Measurements from ENCODE around the gene INHBA.

INHBA gene

DNA sequence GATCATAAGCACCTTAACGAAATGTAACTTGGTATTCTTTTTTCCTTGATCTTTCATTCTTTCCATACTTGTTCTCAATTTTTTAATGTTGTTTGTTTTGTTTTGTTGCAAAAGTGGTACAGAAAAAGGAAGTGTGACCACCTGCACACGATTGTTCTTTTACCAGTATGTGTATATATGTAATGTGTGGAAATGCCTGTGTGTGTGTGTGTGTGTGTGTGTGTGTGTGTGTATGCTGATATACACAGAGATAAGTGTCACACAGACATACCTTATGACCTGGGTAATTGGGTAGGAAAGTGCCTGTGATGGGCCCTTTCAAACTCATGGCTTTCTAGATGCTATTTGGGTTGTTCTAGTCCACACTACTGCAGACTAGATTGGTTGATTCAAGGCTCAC, 14.0 kb downstream of the INHBA start:
- DNase-seq, result no peak

DNA sequence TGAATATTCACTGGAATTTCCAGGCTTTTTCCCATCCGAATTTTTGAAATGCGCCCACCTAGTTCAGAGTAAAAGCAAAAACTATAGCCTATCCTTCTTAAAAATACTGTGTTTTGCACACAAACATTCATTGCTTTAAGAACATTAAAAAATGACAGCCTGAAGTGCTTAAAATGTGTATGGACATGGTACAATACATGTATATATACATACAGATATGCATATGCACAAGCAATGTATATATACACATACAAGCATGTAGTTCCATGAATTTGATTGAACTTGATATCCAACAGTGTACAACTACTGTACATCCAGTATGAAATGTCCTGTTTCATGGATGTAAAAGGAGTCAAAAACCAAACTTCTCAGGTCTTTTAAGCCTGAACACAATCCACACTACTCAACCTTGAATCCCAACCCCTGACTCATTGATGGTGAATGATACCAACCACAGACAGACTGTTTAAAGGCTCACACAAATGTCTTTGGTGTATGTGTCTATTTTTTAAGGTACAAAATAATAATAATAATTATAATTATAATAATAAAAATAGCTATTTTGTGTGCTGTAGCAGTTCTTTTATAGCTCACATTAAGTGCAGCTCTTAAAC, 14.8 kb downstream of the INHBA start:
- DNase-seq, result no peak

DNA sequence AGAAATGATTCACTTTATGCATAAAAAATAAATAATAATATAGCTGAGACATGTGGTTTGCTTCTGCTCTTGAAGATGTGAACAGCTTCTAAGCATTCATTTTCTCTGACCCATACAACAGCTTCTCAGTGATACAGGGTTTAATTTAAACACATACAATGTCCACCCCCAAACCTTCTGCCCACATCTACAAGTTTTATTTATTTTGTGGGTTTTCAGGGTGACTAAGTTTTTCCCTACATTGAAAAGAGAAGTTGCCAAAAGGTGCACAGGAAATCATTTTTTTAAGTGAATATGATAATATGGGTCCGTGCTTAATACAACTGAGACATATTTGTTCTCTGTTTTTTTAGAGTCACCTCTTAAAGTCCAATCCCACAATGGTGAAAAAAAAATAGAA, 17.2 kb downstream of the INHBA start:
- DNase-seq, result no peak

DNA sequence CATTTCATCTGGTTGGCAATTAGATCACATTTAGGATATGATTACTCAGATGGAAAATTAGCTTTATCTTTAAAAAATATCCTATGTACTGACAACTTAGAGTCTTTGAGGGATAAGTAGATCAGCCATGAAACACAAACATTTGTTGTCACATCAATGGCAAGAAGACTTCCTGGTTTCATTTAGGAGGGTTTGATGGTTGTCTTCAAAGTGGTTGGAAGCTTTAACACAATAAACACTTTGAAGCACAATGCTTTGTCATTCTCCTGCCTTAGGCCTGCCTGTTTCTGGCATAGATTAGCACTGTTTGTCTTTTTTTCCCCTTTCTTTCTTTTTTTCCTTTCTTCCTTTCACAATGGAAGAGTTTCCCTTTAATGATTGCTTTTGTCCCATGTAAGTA, 20.5 kb downstream of the INHBA start:
- no peak for DNase-seq

DNA sequence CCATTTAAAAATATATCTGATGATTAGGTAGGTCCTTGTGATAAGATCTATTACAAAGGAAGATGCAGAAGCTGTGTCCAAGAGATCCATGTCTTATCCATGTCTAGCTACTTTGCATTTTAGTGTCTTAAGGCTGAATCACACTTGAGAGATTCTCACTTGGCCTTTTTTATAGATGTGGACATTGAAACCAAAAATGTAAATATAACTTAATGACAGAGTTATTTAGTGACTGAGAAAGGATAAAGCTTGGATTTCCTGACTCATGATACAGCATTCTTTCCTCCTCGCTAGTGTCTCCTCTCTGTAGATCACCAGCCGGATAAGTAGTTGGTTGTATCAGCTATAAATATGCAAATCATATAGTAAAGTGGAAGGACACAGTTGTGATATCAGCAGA, 23.3 kb downstream of the INHBA start:
- DNase-seq, result no peak

DNA sequence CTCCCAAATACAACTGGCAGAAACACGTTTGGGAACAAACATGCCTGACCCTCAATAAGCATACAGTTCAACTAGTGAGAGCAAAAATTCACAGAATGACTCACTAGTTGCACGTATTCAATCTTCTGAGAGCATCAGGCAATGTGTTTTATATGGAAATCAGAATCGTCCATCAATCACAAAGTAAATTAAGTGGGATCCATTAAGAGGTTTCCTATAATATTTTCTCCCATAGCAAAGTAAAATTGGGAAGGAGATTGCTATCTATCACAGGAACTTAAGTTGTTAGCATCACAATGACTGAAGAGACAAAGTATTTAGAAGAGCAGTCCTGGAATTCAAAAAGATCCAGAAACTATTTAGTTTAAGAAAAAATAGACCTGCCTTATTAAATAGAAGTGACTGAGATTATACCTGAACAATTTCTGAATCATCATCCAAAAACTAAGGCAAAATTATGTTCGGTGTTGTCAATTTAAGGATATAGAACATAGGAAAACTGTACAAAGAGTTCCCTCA, 28.3 kb downstream of the INHBA start:
- DNase-seq, result no peak

DNA sequence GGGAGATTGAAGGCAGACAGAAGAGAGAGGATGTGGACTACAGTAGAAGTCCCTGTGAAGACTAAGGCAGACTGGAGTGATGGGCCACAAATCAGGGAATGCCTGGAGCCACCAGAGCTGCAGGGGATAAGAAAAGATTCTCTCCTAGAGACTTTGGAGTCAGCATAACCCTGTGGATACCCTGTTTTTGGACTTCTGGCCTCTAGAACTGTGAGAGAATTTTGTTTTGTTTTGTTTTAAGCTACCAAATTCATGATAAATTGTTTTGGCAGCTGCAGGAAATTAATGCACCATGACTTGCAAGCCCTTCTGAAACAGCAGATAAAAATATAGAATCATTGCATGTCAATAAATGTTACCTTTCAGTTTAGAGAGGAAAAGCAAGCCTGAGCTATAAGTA, 41.3 kb downstream of the INHBA start:
- DNase-seq, result no peak

DNA sequence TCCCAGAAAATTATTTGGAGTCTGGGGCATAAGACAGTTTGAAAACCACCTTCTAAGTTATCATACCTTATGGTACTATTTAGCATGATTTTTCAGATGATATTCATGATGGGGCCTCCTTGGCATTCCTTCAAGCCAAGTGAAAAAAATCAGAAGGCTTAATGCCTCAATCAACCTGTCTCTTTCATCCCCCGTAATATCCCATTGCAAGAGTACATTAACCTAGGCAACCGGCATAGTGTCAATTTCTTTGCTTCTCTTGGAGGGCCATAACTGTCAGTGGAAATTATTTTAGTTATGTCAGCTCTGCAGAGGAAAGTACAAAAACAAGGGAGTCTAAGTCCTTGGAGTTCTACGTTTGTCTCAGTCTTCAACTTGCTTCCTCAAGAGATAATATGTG, 43.4 kb downstream of the INHBA start:
- no peak for DNase-seq

DNA sequence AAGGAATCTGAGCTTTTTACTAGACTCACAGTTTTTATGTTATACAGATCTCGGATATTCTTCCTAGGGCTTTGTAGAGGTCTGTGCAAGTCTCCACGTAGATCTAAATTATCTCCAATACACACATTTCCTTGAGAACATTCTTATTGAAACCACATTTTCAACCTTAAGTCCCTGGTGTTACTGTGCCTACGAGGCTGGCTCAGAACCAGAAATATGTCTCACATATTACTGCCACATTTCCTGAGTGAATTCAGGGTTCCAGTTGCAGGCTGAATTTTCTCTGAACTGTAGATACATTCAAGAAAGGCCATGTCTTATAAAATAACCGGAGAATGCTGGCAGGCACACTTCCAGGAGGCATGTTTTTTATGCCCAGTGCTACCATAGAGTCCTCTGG, 46.5 kb downstream of the INHBA start:
- DNase-seq, result no peak

DNA sequence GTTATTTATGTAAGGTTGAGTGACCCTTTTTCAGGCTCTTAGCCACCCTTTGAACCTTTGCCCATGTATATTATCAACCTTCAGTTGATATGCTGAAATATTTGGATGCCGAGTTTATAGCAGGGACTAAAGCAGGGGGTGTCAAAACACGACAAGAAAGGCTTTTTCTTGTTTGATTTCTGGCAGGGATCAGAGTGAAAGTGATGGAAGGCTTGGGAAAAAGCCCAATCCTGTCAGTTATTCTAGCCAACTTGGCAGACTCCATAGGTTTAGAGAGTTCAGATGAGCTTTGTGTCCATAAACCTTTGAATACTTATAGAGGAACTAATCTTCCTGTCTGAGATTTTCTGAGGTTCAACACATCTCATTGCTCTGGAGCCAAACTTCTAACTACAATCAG, 47.5 kb downstream of the INHBA start:
- no peak for DNase-seq

DNA sequence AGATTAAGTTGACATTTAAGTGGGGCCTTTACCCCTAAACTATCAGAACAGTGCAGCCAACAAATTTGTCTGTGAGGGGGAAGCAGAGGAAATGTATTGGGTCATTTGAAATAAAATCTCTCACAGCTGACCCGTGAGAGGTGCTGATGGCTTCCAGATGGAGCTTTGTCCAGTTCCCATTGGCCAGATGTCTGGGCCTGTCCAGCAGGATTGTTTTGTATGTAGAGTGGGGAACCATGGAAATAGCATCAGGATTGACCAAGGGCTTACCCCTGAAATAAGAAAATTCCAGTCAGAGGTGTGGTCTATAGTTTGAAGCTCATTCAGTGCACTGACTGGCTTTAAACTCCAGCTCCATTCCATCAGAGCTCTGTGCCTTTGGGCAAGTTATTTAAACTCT, 50.6 kb downstream of the INHBA start:
- DNase-seq, result no peak

DNA sequence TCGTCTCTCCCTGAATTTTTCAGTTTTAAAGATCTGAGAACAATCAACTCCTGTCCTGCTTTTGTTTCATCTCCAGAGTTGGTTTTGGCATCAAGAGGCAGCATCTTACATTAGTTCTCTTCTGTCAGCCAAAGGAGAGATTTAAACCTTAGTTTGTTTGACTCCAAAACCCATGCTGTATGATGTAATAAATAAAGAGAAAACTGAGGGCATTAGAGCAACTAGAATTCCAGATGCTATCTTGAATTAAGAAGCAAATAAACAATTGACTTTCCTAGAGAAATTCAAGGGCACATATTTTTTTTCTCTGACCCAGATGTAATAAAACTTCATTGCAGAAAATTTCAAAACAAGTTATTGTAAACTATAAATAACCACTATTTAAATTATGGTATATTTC, 54.4 kb downstream of the INHBA start:
- no peak for DNase-seq

DNA sequence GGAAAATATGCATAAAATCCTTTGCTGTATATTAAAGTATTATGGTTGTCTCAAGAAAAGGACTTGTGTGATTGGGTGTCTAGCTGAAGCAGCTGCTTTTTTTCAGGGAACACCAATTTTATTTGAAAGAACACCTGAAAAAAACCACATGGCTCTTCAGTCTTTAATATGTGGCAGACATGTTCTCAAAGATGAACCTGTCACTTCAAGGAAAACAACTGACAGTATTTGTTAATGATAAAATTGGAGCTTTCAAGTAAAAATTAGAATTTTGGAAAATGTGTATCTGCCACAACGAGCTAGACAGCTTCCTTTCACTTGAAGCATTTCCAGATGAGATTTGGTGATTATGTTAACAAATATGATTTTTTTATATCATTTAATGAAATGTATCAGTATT, 59.3 kb downstream of the INHBA start:
- no peak for DNase-seq

DNA sequence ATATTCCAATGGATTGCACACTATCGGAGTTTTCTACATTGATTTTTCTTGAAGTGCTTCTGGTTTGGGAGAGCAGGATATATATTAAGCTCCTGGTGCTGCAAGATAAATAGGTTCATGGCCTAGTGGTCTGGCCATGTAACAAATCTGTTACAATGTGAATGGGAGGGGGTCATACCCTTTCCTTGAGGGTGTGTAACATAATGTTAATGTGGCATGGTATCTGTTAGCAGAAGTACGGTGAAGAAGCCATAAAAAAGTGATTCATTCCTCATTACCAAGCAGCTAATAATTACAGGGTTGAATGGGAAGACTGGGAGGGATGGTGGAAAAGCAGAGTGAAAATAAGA, 61.2 kb downstream of the INHBA start:
- no peak for DNase-seq

DNA sequence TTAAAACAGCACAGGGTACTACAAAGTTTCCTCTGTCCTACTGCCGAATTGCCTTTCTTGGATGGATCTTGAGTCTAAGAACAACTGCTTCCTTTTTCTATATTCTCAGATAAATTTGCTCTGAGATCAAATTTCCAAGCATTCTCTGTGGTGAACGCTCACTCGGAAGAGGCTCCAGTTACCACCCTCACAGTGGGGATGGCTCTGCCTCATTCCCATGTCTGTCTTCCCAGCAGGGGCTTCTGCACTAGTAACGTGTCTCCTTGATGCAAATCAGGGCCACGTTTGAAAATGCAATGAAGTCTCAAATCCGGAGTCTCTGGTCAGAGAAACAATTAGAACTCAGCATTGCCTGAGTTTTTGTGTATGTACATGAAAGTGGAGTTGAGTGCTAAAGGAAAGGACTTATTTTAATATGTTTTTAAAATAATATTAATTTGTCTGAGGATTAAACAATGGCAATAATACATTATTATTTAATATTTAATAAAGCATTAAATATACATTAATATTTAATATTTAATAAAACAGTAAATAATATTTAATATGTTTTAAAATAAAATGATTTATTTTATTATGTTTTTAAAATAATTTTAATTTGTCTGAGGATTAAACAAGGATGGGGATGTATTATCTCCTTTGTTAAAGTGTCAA, 61.8 kb downstream of the INHBA start:
- DNase-seq, result no peak

DNA sequence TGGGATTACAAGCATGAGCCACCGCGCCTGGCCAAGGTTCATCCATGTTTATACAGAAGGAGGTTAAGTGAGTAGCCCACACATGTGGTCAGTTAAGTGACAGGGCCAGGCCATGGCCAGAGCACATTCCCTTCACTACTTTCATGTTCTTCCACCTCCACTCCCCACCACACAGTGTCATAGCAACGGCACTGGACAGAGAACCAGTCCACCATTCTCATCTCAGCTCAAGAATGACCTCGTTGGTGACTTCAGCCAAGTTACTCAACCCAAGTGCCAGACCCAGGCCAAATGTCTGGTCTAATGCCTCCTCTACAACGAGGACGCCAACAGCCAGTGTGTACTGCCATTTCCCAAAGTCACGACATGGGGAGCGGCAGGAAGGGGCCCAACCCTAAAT, 62.4 kb downstream of the INHBA start:
- no peak for DNase-seq

DNA sequence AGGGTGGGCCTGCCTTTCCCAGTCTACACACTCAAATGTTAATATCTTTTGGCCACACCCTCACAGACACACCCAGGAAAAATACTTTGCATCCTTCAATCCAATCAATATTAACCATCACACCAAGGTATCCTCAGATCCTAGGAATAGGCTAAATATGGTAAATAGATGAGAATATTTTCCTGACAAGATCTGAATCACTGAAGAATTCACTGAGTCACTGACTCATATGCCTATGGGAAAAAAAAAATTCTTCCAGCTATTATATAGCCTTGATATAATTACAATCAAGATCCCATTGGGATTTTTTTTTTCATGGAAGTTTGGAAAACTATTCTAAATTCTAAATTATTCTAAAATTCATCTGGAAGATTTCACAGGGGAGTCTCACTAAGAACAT, 65.8 kb downstream of the INHBA start:
- no peak for DNase-seq
